Mesothelial cell of epicardium (in vitro differentiated cells): ENCODE measurements around the gene MPHOSPH8. TPM values are rescaled to one million over a fixed set of nuclear protein-coding genes. Genes with fewer than 3 reads are reported as not detected.
"Not testable (repeated sequence)": the region's sequence is repeated elsewhere in the genome, so short reads cannot be mapped to it uniquely, and the experiment has no call there.

Experiments used
- DNase-seq, 2 experiments: peaks; one replicate each; pipeline ENCODE4 v3.0.0; 2021; ENCODE audit warnings: low spot score in 2 of 2; ENCODE audit not compliant: unreplicated experiment in 2 of 2
- H3K27ac Mint-ChIP-seq: 2 replicates; pipeline ENCODE4 v1.8.0; 2021; ENCODE audit warnings: mixed read lengths
- H3K27me3 Mint-ChIP-seq: 2 replicates; pipeline ENCODE4 v1.8.0; 2021; ENCODE audit warnings: low read depth, mixed read lengths
- H3K36me3 Mint-ChIP-seq: 2 replicates; pipeline ENCODE4 v1.8.0; 2021; ENCODE audit warnings: mixed read lengths
- H3K4me1 Mint-ChIP-seq: 2 replicates; pipeline ENCODE4 v1.8.0; 2021; ENCODE audit warnings: mixed read lengths
- H3K4me3 Mint-ChIP-seq: 2 replicates; pipeline ENCODE4 v1.8.0; 2021; ENCODE audit warnings: mild to moderate bottlenecking, moderate library complexity, mixed read lengths
- H3K9me3 Mint-ChIP-seq: 2 replicates; pipeline ENCODE4 v1.8.0; 2021; ENCODE audit warnings: mixed read lengths
- total RNA-seq: library from RNA; stranded (reverse); gene quantifications from 3 replicates; pipeline ENCODE4 v1.2.1, GENCODE V29; 2021
- TF ChIP-seq, protein P1 (sequence below): fragments of 200-600 bp; sonication (generic); IDR thresholded peaks from one replicate; pipeline ENCODE4 v1.5.0; 2021; ENCODE audit warnings: antibody characterized with exemption; ENCODE audit not compliant: unreplicated experiment

The MPHOSPH8 gene
- total RNA-seq, 1 donor from 2014 or later: 32.6 TPM

DNA sequence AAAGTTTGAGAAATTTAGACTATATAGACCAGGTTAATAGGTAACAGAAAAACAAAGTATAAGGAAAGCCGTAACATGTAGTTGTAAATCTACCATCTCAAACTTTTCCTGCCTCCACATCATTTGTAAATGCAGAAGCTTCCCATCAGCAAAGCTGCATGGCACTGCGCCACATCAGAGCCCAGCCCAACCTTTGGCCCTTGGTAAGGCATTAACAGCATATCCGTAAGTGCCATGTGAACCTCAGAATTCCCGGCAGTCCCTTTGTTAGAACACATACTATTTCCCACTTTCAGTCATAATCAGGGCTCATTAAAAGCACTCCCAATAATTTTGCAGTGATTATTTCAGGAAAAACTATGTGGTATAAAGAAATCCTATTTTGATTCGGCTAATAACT lies 51.6 kb downstream of the MPHOSPH8 start:
- Mint-ChIP-seq H3K4me1 (no peaks in the 10 kb centered on the region), H3K4me3 (no peak overlapping the region)

GRCh38 chr13:19685437-19685836 lies 52.0 kb downstream of the MPHOSPH8 start:
- Mint-ChIP-seq H3K27ac (peak overlapping the region; percentile 44), H3K27me3 (no peaks in the 10 kb centered on the region), H3K36me3 (no peaks in the 10 kb centered on the region), H3K4me3 (no peak overlapping the region), H3K4me1 (no peaks in the 10 kb centered on the region), H3K9me3 (no peaks in the 10 kb centered on the region)
- TF ChIP-seq, protein P1, sequence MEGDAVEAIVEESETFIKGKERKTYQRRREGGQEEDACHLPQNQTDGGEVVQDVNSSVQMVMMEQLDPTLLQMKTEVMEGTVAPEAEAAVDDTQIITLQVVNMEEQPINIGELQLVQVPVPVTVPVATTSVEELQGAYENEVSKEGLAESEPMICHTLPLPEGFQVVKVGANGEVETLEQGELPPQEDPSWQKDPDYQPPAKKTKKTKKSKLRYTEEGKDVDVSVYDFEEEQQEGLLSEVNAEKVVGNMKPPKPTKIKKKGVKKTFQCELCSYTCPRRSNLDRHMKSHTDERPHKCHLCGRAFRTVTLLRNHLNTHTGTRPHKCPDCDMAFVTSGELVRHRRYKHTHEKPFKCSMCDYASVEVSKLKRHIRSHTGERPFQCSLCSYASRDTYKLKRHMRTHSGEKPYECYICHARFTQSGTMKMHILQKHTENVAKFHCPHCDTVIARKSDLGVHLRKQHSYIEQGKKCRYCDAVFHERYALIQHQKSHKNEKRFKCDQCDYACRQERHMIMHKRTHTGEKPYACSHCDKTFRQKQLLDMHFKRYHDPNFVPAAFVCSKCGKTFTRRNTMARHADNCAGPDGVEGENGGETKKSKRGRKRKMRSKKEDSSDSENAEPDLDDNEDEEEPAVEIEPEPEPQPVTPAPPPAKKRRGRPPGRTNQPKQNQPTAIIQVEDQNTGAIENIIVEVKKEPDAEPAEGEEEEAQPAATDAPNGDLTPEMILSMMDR: no peak
- DNase-seq: no peak

More for the DNA sequence above, 51.6 kb downstream of the MPHOSPH8 start:
- Mint-ChIP-seq H3K9me3 (no peaks in the 10 kb centered on the region), H3K27ac (peak overlapping the region; percentile 44), H3K27me3 (no peaks in the 10 kb centered on the region), H3K36me3 (no peaks in the 10 kb centered on the region)
- no peak for DNase-seq
- TF ChIP-seq, protein P1: no peak

GRCh38 chr13:19691447-19691846 lies 58.0 kb downstream of the MPHOSPH8 start:
- H3K27ac Mint-ChIP-seq, H3K27me3 Mint-ChIP-seq: not testable (repeated sequence)
- peaks cover 20% of the 10 kb centered on the region for H3K36me3 Mint-ChIP-seq

DNA sequence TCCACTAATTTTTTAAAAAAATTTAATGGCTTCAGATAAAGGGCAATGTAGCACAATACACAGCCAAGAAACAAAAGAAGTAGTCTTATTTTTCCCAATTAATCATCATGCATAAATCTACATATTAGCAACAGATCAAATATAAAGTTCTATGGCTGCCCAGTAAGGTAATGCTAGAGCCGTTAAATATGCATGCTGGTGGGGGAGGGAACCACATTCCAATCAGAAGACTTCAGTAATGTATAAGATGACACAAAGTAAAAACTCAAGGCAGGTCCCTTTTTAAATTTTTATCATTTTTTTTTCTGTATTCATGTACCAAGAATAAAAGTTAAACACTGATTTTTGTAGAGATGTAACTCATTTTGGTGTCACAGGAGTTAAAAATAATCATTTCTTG lies 62.0 kb downstream of the MPHOSPH8 start:
- Mint-ChIP-seq H3K4me1 (peaks cover 21% of the 10 kb centered on the region), H3K9me3 (no peaks in the 10 kb centered on the region), H3K27me3 (no peaks in the 10 kb centered on the region), H3K27ac (peak overlapping the region; percentile 8), H3K4me3 (no peak overlapping the region), H3K36me3 (peaks cover 20% of the 10 kb centered on the region)
- TF ChIP-seq, protein P1: no peak
- no peak for DNase-seq

More at GRCh38 chr13:19691447-19691846, 58.0 kb downstream of the MPHOSPH8 start:
- not testable (repeated sequence) for DNase-seq, H3K4me3 Mint-ChIP-seq, H3K9me3 Mint-ChIP-seq
- H3K4me1 Mint-ChIP-seq: peaks cover 12% of the 10 kb centered on the region

DNA sequence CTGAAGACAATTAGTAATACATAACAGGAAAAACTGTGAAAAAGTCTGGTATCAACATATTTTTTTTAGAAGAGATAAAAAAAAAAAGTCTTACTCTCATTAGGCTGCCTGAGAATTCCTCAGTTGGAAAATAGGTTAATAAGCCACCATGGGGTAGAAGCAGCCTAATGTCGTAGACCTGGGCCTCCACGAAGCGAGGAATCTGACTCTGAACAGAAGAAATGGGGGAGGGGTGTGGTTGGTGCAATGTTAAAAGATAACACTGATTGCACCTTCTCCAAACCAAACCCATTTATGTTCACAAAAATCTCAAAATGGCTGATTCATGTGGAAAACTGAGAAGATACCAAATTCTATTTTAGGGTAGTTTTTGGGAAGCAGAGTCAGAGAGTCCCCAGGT lies 62.4 kb downstream of the MPHOSPH8 start:
- Mint-ChIP-seq H3K9me3 (no peaks in the 10 kb centered on the region), H3K27me3 (no peaks in the 10 kb centered on the region), H3K36me3 (peaks cover 17% of the 10 kb centered on the region), H3K27ac (no peak overlapping the region), H3K4me3 (no peak overlapping the region), H3K4me1 (peaks cover 21% of the 10 kb centered on the region)
- TF ChIP-seq, protein P1: no peak
- DNase-seq: no peak

- not testable (repeated sequence) for H3K27ac Mint-ChIP-seq, H3K4me3 Mint-ChIP-seq, DNase-seq, H3K9me3 Mint-ChIP-seq, H3K27me3 Mint-ChIP-seq, H3K36me3 Mint-ChIP-seq
- peaks cover 14% of the 10 kb centered on the region for H3K4me1 Mint-ChIP-seq
Measured at GRCh38 chr13:19700963-19701362, 67.5 kb downstream of the MPHOSPH8 start.

DNA sequence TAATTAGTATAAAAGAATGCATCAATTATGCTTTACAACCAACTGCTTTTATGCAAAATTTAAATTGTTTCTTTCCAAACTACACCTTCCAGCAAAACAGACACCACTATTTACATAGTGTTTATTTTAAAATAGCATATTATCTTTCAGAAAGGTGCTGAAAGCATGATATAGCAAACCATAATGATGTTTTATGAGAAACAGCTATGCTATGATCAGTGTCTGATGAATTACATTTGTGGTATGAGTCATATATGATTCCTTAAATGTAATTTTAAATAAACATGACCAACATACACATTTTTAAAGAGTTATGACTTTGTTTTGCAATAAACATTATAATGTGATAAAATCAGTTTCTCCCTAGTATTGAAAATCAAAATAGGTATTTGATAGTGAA lies 68.2 kb downstream of the MPHOSPH8 start:
- H3K9me3 Mint-ChIP-seq, H3K27me3 Mint-ChIP-seq, DNase-seq, H3K36me3 Mint-ChIP-seq, H3K4me3 Mint-ChIP-seq: not testable (repeated sequence)
- H3K27ac Mint-ChIP-seq: peak overlapping the region; percentile 54
- peaks cover 11% of the 10 kb centered on the region for H3K4me1 Mint-ChIP-seq

DNA sequence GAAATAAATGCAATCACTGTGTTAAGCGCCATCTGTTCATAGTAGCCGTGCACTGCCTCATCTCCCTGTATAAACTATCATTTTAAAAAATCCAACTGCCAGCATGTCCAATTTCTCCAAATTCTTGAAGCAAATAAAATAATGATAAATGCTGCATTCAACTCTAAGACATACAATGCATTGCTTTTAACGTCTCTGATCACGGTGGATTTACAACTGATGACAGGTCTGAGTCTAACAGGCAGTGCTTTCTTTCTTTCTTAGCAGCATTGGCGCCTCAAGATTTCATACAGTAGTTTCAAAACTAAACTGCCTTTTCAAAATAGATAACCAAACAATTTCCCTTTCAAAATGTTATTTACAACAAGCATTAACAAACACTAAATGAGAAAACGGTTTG lies 70.8 kb downstream of the MPHOSPH8 start:
- H3K9me3 Mint-ChIP-seq, H3K4me1 Mint-ChIP-seq, H3K27ac Mint-ChIP-seq, DNase-seq, H3K27me3 Mint-ChIP-seq, H3K4me3 Mint-ChIP-seq, H3K36me3 Mint-ChIP-seq: not testable (repeated sequence)

GRCh38 chr13:19709039-19709438 lies 75.6 kb downstream of the MPHOSPH8 start:
- H3K27ac Mint-ChIP-seq: peak overlapping the region; percentile 16
- not testable (repeated sequence) for DNase-seq, H3K9me3 Mint-ChIP-seq, H3K4me1 Mint-ChIP-seq, H3K36me3 Mint-ChIP-seq, H3K4me3 Mint-ChIP-seq, H3K27me3 Mint-ChIP-seq

- not testable (repeated sequence) for H3K9me3 Mint-ChIP-seq, H3K27ac Mint-ChIP-seq, DNase-seq, H3K4me3 Mint-ChIP-seq, H3K4me1 Mint-ChIP-seq, H3K36me3 Mint-ChIP-seq, H3K27me3 Mint-ChIP-seq
Measured at GRCh38 chr13:19709782-19710181, 76.3 kb downstream of the MPHOSPH8 start.
